22Rv1 (cell line): Measurements from ENCODE around the gene DCLK1.

ENCODE experiments used
- ZFX ChIP-seq: fragments of 450-650 bp; IDR thresholded peaks from 2 replicates; pipeline ENCODE4 v1.6.1; 2017; ENCODE audit warnings: antibody characterized with exemption, borderline replicate concordance
- TF ChIP-seq, protein P1 (sequence below): fragments of 450-650 bp; IDR thresholded peaks from 2 replicates; pipeline ENCODE4 v1.5.1; 2017; ENCODE audit warnings: mild to moderate bottlenecking

DNA sequence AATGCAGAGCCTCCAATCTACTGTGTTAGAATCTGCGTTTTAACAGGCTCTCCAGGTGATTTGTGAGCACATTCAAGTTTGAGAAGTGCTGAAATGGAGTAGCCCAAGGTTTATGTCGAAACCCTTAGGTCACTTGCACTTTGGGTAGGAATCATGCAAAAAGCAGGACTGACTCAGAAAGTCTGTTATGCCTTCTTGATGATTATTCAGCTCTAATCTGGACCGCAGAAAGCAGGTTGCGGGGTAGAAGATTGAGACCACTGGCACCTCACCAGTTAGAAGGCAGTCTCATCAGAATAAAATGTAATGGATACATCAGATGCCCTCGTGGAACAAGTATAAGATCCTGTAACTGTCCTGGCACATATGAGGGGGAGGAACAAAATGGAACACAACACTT is 326.3 kb downstream of the DCLK1 start:
- TF ChIP-seq, protein P1, sequence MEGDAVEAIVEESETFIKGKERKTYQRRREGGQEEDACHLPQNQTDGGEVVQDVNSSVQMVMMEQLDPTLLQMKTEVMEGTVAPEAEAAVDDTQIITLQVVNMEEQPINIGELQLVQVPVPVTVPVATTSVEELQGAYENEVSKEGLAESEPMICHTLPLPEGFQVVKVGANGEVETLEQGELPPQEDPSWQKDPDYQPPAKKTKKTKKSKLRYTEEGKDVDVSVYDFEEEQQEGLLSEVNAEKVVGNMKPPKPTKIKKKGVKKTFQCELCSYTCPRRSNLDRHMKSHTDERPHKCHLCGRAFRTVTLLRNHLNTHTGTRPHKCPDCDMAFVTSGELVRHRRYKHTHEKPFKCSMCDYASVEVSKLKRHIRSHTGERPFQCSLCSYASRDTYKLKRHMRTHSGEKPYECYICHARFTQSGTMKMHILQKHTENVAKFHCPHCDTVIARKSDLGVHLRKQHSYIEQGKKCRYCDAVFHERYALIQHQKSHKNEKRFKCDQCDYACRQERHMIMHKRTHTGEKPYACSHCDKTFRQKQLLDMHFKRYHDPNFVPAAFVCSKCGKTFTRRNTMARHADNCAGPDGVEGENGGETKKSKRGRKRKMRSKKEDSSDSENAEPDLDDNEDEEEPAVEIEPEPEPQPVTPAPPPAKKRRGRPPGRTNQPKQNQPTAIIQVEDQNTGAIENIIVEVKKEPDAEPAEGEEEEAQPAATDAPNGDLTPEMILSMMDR, result no peak
- no peak for TF ChIP-seq ZFX
